ENCODE results near the gene TSPAN9.
A peak's percentile ranks its signal among the peaks of the same experiment; 100 is the strongest.

TSPAN9 gene

DNA sequence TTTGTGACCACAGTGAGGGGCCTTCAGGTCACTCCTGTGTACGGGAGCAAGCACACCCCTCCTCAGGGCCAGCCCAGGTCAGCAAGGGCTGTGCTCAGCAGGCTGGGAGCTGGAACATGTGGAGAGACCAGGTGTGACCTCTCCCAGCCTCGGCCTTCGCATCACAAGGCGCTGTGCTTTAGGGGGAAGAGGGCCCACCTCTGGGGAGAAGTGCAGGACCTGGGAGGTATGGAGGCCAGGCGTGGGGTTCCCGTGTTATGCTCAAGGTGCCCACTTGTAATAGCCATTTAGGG lies 219.2 kb downstream of the TSPAN9 start:
- TF ChIP-seq, protein P1, sequence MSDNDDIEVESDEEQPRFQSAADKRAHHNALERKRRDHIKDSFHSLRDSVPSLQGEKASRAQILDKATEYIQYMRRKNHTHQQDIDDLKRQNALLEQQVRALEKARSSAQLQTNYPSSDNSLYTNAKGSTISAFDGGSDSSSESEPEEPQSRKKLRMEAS (IDR thresholded peaks at IDR 0.05; ENCODE audit: low read depth, low read length) = no peak
- H3K4me3 ChIP-seq (ENCODE audit: low read depth, low read length) = no peak overlapping the region
- DNase-seq (ENCODE audit: low read depth) = no peak

DNA sequence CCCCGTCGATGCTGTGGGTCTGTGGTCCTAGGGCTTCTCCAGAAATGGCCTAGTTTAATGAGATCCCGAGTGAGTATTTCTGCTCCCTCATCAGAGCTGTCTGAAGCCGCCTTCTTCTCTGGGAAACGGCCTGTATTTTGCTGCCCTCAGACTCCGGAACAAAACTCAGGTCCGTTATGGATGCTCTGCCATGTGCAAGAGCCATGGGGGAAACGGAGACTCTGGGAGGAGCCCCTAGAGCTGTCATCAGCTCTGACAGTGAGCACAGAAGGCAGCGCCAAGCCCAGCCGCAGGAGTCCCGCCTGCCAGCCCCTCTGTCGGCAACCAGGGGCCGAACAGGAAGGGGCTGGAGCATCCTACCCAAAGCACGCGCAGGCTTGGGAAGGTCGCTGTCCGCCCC lies 221.4 kb downstream of the TSPAN9 start:
- DNase-seq (ENCODE audit: low read depth) = no peak
- H3K4me3 ChIP-seq (ENCODE audit: low read depth, low read length) = no peak overlapping the region
- no peak for TF ChIP-seq POLR2A (IDR thresholded peaks at IDR 0.05; ENCODE audit: extremely low read depth, insufficient read length)
- TF ChIP-seq, protein P2, sequence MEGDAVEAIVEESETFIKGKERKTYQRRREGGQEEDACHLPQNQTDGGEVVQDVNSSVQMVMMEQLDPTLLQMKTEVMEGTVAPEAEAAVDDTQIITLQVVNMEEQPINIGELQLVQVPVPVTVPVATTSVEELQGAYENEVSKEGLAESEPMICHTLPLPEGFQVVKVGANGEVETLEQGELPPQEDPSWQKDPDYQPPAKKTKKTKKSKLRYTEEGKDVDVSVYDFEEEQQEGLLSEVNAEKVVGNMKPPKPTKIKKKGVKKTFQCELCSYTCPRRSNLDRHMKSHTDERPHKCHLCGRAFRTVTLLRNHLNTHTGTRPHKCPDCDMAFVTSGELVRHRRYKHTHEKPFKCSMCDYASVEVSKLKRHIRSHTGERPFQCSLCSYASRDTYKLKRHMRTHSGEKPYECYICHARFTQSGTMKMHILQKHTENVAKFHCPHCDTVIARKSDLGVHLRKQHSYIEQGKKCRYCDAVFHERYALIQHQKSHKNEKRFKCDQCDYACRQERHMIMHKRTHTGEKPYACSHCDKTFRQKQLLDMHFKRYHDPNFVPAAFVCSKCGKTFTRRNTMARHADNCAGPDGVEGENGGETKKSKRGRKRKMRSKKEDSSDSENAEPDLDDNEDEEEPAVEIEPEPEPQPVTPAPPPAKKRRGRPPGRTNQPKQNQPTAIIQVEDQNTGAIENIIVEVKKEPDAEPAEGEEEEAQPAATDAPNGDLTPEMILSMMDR (IDR thresholded peaks at IDR 0.05; ENCODE audit: low read depth, low read length) = no peak
- no peak for TF ChIP-seq MYC (IDR thresholded peaks at IDR 0.05; ENCODE audit: low read depth, low read length)
- TF ChIP-seq, protein P1 (IDR thresholded peaks at IDR 0.05; ENCODE audit: low read depth, low read length) = no peak

DNA sequence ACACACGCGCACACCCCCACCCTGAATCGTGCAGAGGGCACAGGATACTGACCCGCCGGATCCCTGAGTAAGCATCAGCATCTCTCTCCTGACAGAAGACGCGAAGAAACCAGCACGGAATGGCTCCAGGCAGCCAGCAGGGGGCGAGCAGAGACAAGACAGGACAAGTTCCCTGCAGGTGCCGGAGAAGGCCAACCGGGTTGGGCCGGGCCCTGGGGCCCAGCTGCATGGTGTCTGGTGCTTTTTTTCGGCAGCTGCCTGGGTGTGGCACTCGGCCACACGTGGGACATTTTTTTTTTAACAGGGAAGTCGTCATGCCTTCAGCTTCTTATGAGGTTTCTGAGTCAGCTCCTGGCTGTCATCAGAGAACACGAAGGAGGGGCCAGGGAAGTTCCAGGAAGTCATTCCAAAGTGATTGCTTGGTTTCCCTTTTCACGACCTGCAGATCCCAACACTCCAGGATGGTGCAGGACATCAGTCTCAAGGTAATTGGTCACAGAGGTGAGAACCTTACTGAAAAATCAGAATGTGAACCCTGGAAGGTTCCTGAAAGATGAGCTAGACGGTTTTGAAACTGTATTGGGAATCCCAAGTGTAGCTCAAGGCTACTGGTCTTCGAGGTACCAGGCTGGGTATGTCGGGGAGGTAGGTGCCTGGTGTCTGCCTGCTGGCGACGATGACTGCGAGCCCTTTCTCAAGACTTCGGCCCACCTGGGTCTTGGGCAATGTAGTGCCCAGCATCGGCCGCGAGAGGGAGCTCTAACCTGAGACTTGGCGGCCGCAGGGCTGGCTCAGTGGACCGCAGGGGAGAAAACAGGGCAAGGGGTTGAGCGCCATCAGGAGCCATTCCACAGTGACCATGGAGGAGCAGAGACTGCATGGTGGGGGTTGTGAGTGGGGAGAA lies 223.0 kb downstream of the TSPAN9 start:
- no peak for TF ChIP-seq MYC (IDR thresholded peaks at IDR 0.05; ENCODE audit: low read depth, low read length)
- TF ChIP-seq, protein P2 (IDR thresholded peaks at IDR 0.05; ENCODE audit: low read depth, low read length) = peak; percentile 86
- DNase-seq (ENCODE audit: low read depth) = peak; percentile 80
- H3K4me3 ChIP-seq (ENCODE audit: low read depth, low read length) = no peak overlapping the region

DNA sequence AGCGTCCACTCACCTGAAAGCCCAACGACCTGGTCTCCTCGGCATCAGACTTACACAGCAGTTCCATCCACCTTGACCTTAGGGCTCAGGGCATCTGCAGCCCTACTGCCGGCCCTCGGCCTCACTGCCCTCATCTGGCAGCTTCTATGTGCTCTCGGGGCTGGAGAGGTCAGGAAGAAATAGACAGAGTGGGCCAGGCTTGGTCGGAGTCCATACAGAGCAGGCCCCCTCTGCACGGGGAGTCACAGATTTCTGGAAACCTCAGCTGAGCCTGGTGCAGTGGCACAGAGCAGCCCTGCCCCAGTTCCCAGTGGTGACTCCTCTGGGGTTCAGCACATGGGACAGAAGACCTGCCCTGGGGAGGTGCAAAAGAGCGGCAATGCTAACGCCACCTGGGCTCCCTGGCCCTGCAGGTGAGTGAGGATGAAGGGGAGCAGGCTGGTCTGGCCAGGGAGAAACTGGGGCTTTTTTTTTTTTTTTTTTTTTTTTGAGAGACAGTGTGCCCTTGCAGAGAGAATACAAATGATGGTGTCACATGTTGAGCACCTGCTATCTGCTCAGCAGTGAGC lies 223.7 kb downstream of the TSPAN9 start:
- H3K4me3 ChIP-seq (ENCODE audit: low read depth, low read length) = no peak overlapping the region
- no peak for DNase-seq (ENCODE audit: low read depth)
- TF ChIP-seq MYC (IDR thresholded peaks at IDR 0.05; ENCODE audit: low read depth, low read length) (no peak), POLR2A (IDR thresholded peaks at IDR 0.05; ENCODE audit: extremely low read depth, insufficient read length) (no peak)
- TF ChIP-seq, protein P1 (IDR thresholded peaks at IDR 0.05; ENCODE audit: low read depth, low read length) = no peak
- TF ChIP-seq, protein P2 (IDR thresholded peaks at IDR 0.05; ENCODE audit: low read depth, low read length) = no peak

- TF ChIP-seq, protein P2 (IDR thresholded peaks at IDR 0.05; ENCODE audit: low read depth, low read length) = no peak
- TF ChIP-seq, protein P1 (IDR thresholded peaks at IDR 0.05; ENCODE audit: low read depth, low read length) = no peak
- DNase-seq (ENCODE audit: low read depth) = no peak
Observed at GRCh38 chr12:3302401-3303041, 225.3 kb downstream of the TSPAN9 start.

DNA sequence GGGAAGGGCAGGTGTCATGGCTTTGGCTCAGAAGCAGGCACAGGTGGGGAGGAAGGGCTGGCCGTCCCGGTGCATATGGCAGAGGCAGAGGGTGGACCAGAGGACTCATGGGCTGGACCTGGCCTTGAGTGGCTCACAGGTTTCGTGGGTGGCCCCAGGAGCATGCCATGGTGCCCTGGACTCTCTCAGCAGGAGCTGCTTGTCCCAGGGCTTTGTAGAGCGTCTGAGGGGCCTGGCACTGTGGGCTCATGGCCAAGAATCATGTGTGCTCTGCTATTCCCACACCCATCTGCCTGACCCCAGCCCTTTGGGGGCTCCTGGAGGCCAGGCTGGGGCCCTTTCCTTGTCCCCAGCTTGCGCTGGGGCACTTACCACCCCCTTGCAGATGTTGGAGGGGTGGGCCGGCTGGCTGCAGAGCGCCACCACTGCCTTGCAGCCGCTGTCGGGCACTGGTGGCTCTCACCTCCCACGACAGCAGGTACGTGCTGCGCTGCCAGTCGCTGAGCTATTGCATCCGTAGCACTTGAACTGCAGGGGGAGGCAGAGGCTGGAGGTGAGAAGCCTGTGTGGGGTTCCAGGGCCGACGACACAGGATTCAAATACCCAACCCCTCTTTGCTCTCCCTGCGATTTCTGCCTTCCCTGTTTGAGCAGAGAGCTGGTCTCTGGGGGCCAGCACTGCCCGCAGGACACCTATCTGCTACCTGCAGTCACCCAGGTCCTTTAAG lies 226.4 kb downstream of the TSPAN9 start:
- H3K4me3 ChIP-seq (ENCODE audit: low read depth, low read length) = no peak overlapping the region
- TF ChIP-seq, protein P1 (IDR thresholded peaks at IDR 0.05; ENCODE audit: low read depth, low read length) = no peak
- no peak for TF ChIP-seq MYC (IDR thresholded peaks at IDR 0.05; ENCODE audit: low read depth, low read length)
- TF ChIP-seq, protein P2 (IDR thresholded peaks at IDR 0.05; ENCODE audit: low read depth, low read length) = no peak
- no peak for TF ChIP-seq POLR2A (IDR thresholded peaks at IDR 0.05; ENCODE audit: extremely low read depth, insufficient read length)
- no peak for DNase-seq (ENCODE audit: low read depth)

More at GRCh38 chr12:3302401-3303041, 225.3 kb downstream of the TSPAN9 start:
- H3K4me3 ChIP-seq (ENCODE audit: low read depth, low read length) = no peak overlapping the region

Measured in NB4 (cell line).